IMR-90 (cell line): ENCODE data around the gene MRTFB. TPM values are rescaled to one million over a fixed set of nuclear protein-coding genes. Genes with fewer than 3 reads are reported as not detected.

Experiments used
- ATAC-seq: fragments of 200-7000 bp; cut with Tn5 transposase; 2 replicates; pipeline ENCODE4 v1.9.1; 2020; ENCODE audit warnings: low read depth, mild to moderate bottlenecking, moderate library complexity
- BruUV-seq: library from RNA; stranded (reverse); fragments of 400-500 nt; replicated peaks from 2 replicates; lab custom pipeline; 2021; lab: Mats Ljungman, UMichigan
- CTCF ChIA-PET: fragments of 300-600 bp; formaldehyde crosslinking; extraction: SDS; loops from one replicate; lab custom pipeline; 2021; ENCODE audit warnings: antibody characterized with exemption; lab: Yijun Ruan, JAX
- POLR2A ChIA-PET: fragments of 300-600 bp; sonication (Branson Sonifier 250); formaldehyde crosslinking; loops from one replicate; lab custom pipeline; 2022; ENCODE audit warnings: antibody characterized with exemption; ENCODE audit not compliant: unreplicated experiment; lab: Charles Lee
- DNase-seq: peaks from one replicate; pipeline ENCODE4 v3.0.0; 2013
- H2AFZ ChIP-seq: replicated peaks from 2 replicates; pipeline ENCODE3; 2013; ENCODE audit warnings: low read length, mild to moderate bottlenecking; ENCODE audit not compliant: poor library complexity
- H2AK5ac ChIP-seq: 2 replicates; pipeline ENCODE4 v1.6.1; 2013; ENCODE audit warnings: low read depth, low read length, inconsistent platforms
- H2AK9ac ChIP-seq: replicated peaks from 2 replicates; pipeline ENCODE3; 2013; ENCODE audit warnings: mild to moderate bottlenecking, low read depth, low read length, moderate library complexity; ENCODE audit not compliant: poor library complexity
- H2BK120ac ChIP-seq: 2 replicates; pipeline ENCODE4 v1.6.1; 2013; ENCODE audit warnings: low read depth, low read length, inconsistent platforms
- H2BK15ac ChIP-seq: 3 replicates; pipeline ENCODE4 v1.6.1; 2013; ENCODE audit warnings: low read depth, low read length, inconsistent platforms
- H2BK20ac ChIP-seq: 2 replicates; pipeline ENCODE4 v1.6.1; 2013; ENCODE audit warnings: low read depth, mild to moderate bottlenecking, inconsistent platforms, low read length, moderate library complexity
- H2BK5ac ChIP-seq: 2 replicates; pipeline ENCODE4 v1.6.1; 2013; ENCODE audit warnings: mild to moderate bottlenecking, low read depth, low read length, inconsistent platforms; ENCODE audit not compliant: poor library complexity, severe bottlenecking
- H3K14ac ChIP-seq: replicated peaks from 2 replicates; pipeline ENCODE4 v1.6.1; 2013; ENCODE audit warnings: low read depth, low read length, inconsistent platforms
- H3K18ac ChIP-seq: 2 replicates; pipeline ENCODE4 v1.6.1; 2013; ENCODE audit warnings: low read depth, low read length, control low read depth
- H3K23ac ChIP-seq: 2 replicates; pipeline ENCODE4 v1.6.1; 2013; ENCODE audit warnings: low read depth, low read length, inconsistent platforms
- H3K27ac ChIP-seq: 2 replicates; pipeline ENCODE4 v1.5.1; 2013; ENCODE audit warnings: mild to moderate bottlenecking, control low read depth, low read length; ENCODE audit not compliant: insufficient read depth
- H3K27me3 ChIP-seq: 2 replicates; pipeline ENCODE4 v1.6.1; 2013; ENCODE audit warnings: low read length; ENCODE audit not compliant: control insufficient read depth, insufficient read depth
- H3K36me3 ChIP-seq: 2 replicates; pipeline ENCODE4 v1.6.1; 2013; ENCODE audit warnings: low read length, mixed read lengths; ENCODE audit not compliant: control insufficient read depth, insufficient read depth
- H3K4ac ChIP-seq: 2 replicates; pipeline ENCODE4 v1.6.1; 2013; ENCODE audit warnings: low read depth, low read length, inconsistent platforms
- H3K4me1 ChIP-seq: 2 replicates; pipeline ENCODE4 v1.6.1; 2013; ENCODE audit warnings: low read length, mixed read lengths; ENCODE audit not compliant: control insufficient read depth, insufficient read depth
- H3K4me2 ChIP-seq: 2 replicates; pipeline ENCODE4 v1.6.1; 2013; ENCODE audit warnings: low read depth, mild to moderate bottlenecking, control low read depth, low read length, moderate library complexity
- H3K4me3 ChIP-seq: 2 replicates; pipeline ENCODE4 v1.5.1; 2013; ENCODE audit warnings: low read depth, mild to moderate bottlenecking, control low read depth, low read length, moderate library complexity; ENCODE audit not compliant: insufficient read depth
- H3K56ac ChIP-seq: 2 replicates; pipeline ENCODE4 v1.6.1; 2013; ENCODE audit warnings: low read length, inconsistent platforms; ENCODE audit not compliant: insufficient read depth; ENCODE audit errors: extremely low read depth
- H3K79me1 ChIP-seq, 2 experiments: 2 replicates each; pipeline ENCODE4 v1.6.1; 2013; ENCODE audit warnings: low read length in 2 of 2, inconsistent platforms in 1 of 2, low read depth in 1 of 2
- H3K9ac ChIP-seq: 2 replicates; pipeline ENCODE4 v1.6.1; 2013; ENCODE audit warnings: low read depth, low read length, control low read depth
- H3K9me1 ChIP-seq: 2 replicates; pipeline ENCODE4 v1.6.1; 2013; ENCODE audit warnings: low read length, inconsistent platforms; ENCODE audit not compliant: insufficient read depth
- H3K9me3 ChIP-seq: 2 replicates; pipeline ENCODE4 v1.6.1; 2013; ENCODE audit warnings: low read length; ENCODE audit not compliant: control insufficient read depth, insufficient read depth
- H4K20me1 ChIP-seq: 2 replicates; pipeline ENCODE4 v1.6.1; 2013; ENCODE audit warnings: low read length, inconsistent platforms; ENCODE audit not compliant: insufficient read depth
- H4K5ac ChIP-seq: 2 replicates; pipeline ENCODE4 v1.6.1; 2013; ENCODE audit warnings: mild to moderate bottlenecking, low read depth, low read length, control low read depth
- H4K8ac ChIP-seq, 2 experiments: 2 replicates each; pipeline ENCODE4 v1.6.1; 2013; ENCODE audit warnings: low read depth in 2 of 2, low read length in 2 of 2, control low read depth in 1 of 2, inconsistent platforms in 1 of 2
- H4K91ac ChIP-seq: 2 replicates; pipeline ENCODE4 v1.6.1; 2013; ENCODE audit warnings: low read depth, low read length, inconsistent platforms; ENCODE audit not compliant: insufficient read depth
- BHLHE40 ChIP-seq: fragments of 150-350 bp; IDR thresholded peaks from 2 replicates; pipeline ENCODE4 v1.6.1; 2016; ENCODE audit warnings: mild to moderate bottlenecking, low read depth, low read length
- CEBPB ChIP-seq: IDR thresholded peaks from 2 replicates; pipeline ENCODE4 v1.6.1; 2012; ENCODE audit warnings: low read depth, low read length, improper control_type of control experiment
- RFX5 ChIP-seq: IDR thresholded peaks from 2 replicates; pipeline ENCODE4 v1.8.0; 2012; ENCODE audit warnings: low read depth, mild to moderate bottlenecking, low read length, moderate library complexity
- SMC3 ChIP-seq: fragments of 150-350 bp; IDR thresholded peaks from 2 replicates; pipeline ENCODE4 v1.6.1; 2016; ENCODE audit warnings: low read depth, mild to moderate bottlenecking, antibody characterized with exemption, low read length, moderate library complexity
- WGBS, 2 experiments: methylation state at CpG; one replicate each; pipeline versions ENCODE4 v1.1.5 to v1.1.7; 2013; ENCODE audit warnings: missing lambda C conversion rate in 2 of 2; ENCODE audit not compliant: insufficient read length in 1 of 2; ENCODE audit errors: extremely low coverage in 2 of 2; 5-methylcytosine and 5-hydroxymethylcytosine counted together
- dilution Hi-C: fragments of 300-500 bp; cut with HindIII; formaldehyde crosslinking; loops from one replicate; pipeline ENCODE4 v1.14.3; 2018; ENCODE audit warnings: low sequenced_read_pairs; ENCODE audit not compliant: unreplicated experiment
- in situ Hi-C: fragments of 300-500 bp; cut with MboI; formaldehyde crosslinking; loops from 3 replicates; pipeline ENCODE4 v1.14.3; 2019; ENCODE audit warnings: low sequenced_read_pairs, inconsistent platforms, mixed read lengths
- intact Hi-C: fragments of 100-400 bp; cut with micrococcal nuclease; formaldehyde crosslinking; loops from 2 replicates; pipeline ENCODE4 v1.10.0; 2022
- polyA plus RNA-seq, 3 experiments: library from polyadenylated mRNA; depleted of rRNA; stranded (reverse); fragments of >200 nt; gene quantifications; 2 replicates each; pipeline ENCODE4 v1.2.3, GENCODE V29; 2012; ENCODE audit warnings: low replicate concordance in 1 of 3
- total RNA-seq: library from RNA; depleted of rRNA; stranded (reverse); fragments of >200 nt; gene quantifications from 2 replicates; pipeline ENCODE4 v1.2.3, GENCODE V29; 2012

Gene MRTFB
- total and polyA plus RNA-seq, 2 of the 4 experiments (the other 2 are of a cell fraction), result 4.4 to 5.4 TPM

DNA sequence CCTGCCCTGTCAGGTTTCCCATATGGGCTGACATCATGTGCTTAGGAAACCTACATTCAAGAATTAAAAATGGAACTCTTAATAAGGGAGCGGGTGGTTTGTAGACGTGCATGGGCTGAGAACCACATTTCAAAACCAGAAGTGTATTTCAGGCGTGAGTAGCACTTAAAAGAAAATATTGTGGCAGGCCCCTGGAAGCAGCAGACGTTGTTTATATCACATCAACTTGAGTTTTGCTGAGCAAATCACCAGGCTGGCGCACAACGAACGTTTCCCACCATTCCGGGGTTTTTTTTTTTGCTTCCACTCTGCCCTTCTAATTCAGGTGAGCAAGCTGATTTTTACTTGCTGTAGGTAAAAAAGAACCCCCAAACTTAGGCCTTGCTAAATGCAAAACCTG lies 220.2 kb downstream of the MRTFB start:
- Histone ChIP-seq H2AFZ (no peak overlapping the region), H3K36me3 (no peaks in the 10 kb centered on the region), H3K27me3 (peaks cover 4% of the 10 kb centered on the region; the same call in 1 of the 2 replicates), H3K9me3 (peaks cover 5% of the 10 kb centered on the region), H3K4me1 (no peaks in the 10 kb centered on the region), H3K4me3 (no peak overlapping the region), H2BK15ac (no peak overlapping the region), H3K9ac (no peak overlapping the region), H2AK5ac (no peak overlapping the region), H2AK9ac (no peak overlapping the region), H4K91ac (no peak overlapping the region), H3K4me2 (no peak overlapping the region), H2BK20ac (no peak overlapping the region), H3K23ac (no peak overlapping the region), H4K20me1 (peaks cover 3% of the 10 kb centered on the region), H4K8ac (no peak overlapping the region), H3K9me1 (no peaks in the 10 kb centered on the region), H3K18ac (no peak overlapping the region), H2BK120ac (no peak overlapping the region), H2BK5ac (no peak overlapping the region), H3K14ac (no peak overlapping the region), H3K79me1 (no peaks in the 10 kb centered on the region), H4K5ac (no peak overlapping the region), H3K56ac (no peak overlapping the region), H3K4ac (no peak overlapping the region), H3K27ac (no peak overlapping the region)
- intact Hi-C loops, result no loop called here
- ChIA-PET CTCF (no interaction called here), POLR2A (no interaction called here)
- ATAC-seq, result no peak
- dilution Hi-C loops, result no loop called here
- in situ Hi-C loops, result no loop called here
- TF ChIP-seq CEBPB (no peak), BHLHE40 (no peak), RFX5 (no peak), SMC3 (no peak)
- no TSS peak for BruUV-seq
- 40% methylated on average over 1 of the region's 8 CpGs; no CpG with 5 or more reads in 1 of the 2 experiments for WGBS, 2 experiments
- DNase-seq, result no peak
